Activated naive CD4-positive, alpha-beta T cell treated with Interleukin-2 at 50 U/mL for 16 hours (primary cell): Measurements from ENCODE around the gene C5.

ENCODE experiments used
- DNase-seq: peaks from one replicate; pipeline ENCODE4 v3.0.0-alpha.2; 2020

C5 gene

GRCh38 chr9:120922404-120923195 is 127.5 kb downstream of the C5 start:
- no peak for DNase-seq

GRCh38 chr9:120921661-120922181 is 128.4 kb downstream of the C5 start:
- DNase-seq = no peak

GRCh38 chr9:120920806-120921178 is 129.3 kb downstream of the C5 start:
- peak; percentile 54 for DNase-seq

GRCh38 chr9:120919843-120920805 is 130.0 kb downstream of the C5 start:
- no peak for DNase-seq

GRCh38 chr9:120918931-120919842 is 130.9 kb downstream of the C5 start:
- DNase-seq = peak; percentile 3

GRCh38 chr9:120917929-120918762 is 131.9 kb downstream of the C5 start:
- no peak for DNase-seq

GRCh38 chr9:120916991-120917880 is 132.8 kb downstream of the C5 start:
- no peak for DNase-seq

- no peak for DNase-seq
Measured at GRCh38 chr9:120916588-120916987, 133.5 kb downstream of the C5 start.

GRCh38 chr9:120915854-120916470 is 134.1 kb downstream of the C5 start:
- peak; percentile 62 for DNase-seq

- DNase-seq = no peak
Measured at GRCh38 chr9:120914953-120915352, 135.1 kb downstream of the C5 start.

- DNase-seq = no peak
Measured at GRCh38 chr9:120914396-120914795, 135.7 kb downstream of the C5 start.

GRCh38 chr9:120913647-120914264 is 136.3 kb downstream of the C5 start:
- DNase-seq = no peak

- no peak for DNase-seq
Measured at GRCh38 chr9:120912958-120913646, 137.0 kb downstream of the C5 start.

- DNase-seq = no peak
Measured at GRCh38 chr9:120911295-120911837, 138.7 kb downstream of the C5 start.

GRCh38 chr9:120910643-120911042 is 139.4 kb downstream of the C5 start:
- DNase-seq = peak; percentile 7

- peak; percentile 51 for DNase-seq
Measured at GRCh38 chr9:120909904-120910303, 140.2 kb downstream of the C5 start.

- DNase-seq = no peak
Measured at GRCh38 chr9:120905315-120906164, 144.5 kb downstream of the C5 start.

- DNase-seq = no peak
Measured at GRCh38 chr9:120904978-120905301, 145.1 kb downstream of the C5 start.
